ENCODE data around the gene TCIRG1.

Gene TCIRG1

DNA sequence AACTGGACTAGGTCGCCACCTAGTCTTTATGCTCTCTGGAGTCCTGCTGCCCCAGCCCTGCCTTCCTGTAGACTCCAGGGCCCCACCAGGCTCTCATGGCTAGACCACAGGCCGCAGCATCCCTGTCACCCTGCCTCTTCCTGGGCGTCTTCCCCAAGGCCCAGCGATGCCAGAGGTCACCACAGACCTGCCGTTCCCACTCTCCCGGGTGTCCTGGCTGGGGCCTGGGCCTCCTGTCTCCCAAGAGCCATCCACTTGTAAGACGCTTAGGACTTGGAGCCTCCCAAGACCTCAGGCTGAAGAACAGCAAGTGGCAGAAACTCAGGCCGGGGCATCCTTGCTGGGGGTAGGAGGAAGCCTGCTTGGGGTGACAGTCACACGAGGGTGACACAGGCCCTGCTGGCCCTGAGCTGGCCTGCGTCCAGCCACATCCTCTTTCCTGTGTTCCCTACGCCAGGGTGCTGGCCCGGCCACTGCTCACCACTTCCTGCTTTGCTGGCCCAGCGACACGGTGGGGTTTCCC lies 2.0 kb upstream of the TCIRG1 start:
- no peak for DNase-seq (ENCODE audit: low read depth)

DNA sequence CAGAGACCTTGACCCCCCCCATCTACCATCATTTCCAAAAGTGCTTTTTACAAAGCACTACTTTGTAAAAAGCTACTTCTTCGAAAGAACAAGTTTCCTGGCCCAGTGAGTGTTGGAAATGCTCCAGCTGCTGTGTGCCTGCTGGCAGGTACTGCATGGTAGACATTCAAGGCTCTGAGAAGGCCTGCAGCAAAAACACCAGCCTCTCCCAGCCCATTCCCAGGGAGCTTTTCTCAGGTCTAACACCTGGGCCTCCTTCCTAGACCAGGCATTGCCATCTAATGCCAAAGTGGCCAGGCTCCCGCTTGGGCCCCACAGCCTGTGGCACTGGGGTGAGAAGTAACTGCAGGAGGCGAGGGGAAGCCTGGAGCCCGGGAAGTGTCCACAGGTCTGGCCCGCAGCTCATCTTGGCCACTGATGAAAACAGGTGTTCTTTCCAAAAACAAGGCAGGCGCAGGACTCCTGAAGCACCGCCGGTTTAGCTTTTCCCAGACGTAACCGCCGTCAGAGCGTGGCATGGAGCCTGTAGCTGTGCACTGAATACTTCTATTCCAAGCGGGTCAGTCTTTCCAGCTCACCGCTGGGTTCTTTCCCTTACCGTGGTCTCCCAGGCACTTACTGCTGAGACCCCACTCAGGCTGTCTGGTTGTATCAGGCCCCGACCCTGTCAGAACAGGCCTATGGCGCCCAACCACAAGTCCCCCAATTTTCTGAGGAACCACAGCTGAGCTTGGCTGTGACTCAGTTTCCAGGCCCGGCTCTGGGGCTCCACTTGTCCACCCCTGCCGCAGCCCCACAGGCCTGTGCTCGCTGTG lies 1.2 kb upstream of the TCIRG1 start:
- no peak for DNase-seq (ENCODE audit: low read depth)

DNA sequence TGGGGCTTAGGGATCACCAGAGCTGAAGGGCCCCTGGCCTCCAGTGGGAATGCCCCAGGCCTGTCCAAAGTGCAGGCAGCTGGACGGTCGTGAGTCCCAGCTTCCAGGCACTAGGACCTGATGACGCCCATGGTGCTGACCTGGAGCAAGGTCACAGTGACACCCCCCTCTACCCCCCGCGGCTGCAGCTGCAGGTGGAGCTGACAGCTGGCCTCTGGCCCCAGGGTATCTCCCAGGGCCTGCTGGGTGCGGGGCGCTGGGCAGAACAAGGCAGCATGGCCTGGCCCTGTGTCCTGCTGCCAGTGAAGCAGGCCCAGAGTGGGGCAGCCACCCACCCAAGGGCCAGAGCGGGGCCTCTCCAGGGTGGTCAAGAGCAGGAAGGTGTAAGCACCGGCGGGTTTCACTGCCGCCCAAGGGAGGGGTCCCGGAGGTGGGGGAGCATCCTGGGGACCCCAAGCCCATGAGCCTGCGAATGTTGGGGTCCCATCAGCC lies 553 bp upstream of the TCIRG1 start:
- DNase-seq (ENCODE audit: low read depth) = no peak

DNA sequence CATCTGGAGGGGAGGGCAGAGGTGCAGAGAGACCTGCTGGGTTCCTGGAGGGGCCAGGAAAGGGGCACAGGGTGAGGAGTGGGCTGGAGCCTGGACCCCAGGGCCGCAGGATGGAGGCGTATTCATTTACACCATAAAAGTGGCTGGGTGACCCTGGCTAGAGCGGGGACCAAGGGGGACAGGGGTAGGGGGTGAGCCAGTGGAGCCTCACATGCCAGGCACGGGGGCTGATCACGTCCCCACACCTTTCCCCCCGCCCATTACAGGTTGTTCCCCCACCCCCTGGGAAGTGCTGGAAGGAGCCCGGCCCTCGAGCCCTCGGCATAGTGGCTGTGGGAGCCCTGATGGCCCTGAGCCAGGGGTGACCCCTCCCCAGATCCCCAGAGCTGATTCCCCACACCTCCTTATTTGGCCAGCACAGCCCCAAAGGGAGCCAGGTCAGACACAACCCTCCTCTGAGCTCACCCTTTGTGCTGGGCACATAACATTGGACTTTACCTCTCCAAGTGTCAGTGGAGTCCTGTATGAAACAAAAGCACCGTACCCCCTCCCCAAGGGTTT lies 781 bp downstream of the TCIRG1 start:
- no peak for DNase-seq (ENCODE audit: low read depth)

DNA sequence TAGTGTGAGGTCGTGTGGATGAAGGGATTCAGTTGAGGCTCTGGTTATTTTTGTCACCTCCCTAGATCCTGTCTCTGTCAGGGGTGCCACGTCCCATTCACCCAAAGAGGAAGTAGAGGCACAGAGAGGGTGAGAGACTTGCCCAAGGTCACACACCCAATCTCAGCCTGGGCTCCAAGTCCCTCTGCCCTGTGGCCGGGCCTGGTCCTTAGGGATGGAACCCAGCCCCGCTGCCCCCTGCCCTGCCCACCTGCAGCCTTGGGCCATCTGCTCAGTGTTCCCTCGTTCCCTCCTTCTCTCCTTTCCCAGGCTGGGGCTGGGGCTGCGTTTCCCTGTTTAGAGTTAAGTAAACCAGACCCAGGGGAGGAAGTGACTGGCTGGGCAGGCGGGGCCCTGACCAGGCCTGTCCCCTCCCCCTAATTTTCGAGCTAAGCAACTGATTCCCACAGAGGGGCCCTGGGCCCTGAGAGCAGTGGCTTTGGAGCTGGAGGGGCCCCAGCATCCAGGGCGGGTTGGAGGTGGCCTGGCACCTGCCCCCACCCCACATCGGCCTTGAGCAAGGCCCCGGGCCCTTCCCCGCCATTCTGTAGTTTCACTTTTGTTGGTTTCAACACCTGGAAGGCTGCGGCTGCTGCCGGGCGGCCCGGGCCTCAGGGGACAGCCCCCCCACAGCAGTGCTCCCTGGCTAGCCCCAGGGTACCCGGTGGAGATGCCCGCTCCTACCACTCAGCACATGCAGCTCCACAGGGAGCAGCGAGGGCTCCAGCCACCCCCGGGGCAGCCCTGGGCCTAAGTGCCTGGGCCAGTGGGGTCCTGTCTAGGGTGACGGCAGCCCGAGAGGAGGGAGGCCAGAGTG lies 1.5 kb downstream of the TCIRG1 start:
- no peak for DNase-seq (ENCODE audit: low read depth)

DNA sequence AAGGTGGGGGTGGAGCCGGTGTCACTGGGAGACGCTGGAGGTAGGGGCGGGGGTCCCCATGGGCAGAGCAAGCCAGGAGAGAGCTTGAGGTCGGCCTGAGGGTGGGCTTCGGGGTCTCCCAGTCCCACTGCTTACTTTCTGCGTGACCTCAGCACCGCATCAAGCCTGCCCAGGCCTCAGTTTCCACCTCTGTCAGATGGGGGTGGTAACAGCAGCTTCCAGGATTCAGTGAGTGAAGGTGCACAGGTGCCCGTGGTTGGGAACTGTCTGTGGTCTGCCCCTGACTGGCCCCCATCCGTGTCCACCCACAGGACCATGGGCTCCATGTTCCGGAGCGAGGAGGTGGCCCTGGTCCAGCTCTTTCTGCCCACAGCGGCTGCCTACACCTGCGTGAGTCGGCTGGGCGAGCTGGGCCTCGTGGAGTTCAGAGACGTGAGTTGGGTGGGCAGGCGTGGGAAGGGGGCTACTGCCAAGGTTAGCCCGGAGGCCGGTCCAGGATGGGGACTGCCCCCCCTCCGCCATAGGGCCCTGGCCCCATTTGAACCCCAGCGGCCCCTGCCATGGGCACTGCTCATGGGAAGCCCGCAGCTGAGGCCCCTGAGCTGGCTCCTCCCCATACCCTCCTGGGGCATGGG lies 2.2 kb downstream of the TCIRG1 start:
- DNase-seq (ENCODE audit: low read depth) = no peak

DNA sequence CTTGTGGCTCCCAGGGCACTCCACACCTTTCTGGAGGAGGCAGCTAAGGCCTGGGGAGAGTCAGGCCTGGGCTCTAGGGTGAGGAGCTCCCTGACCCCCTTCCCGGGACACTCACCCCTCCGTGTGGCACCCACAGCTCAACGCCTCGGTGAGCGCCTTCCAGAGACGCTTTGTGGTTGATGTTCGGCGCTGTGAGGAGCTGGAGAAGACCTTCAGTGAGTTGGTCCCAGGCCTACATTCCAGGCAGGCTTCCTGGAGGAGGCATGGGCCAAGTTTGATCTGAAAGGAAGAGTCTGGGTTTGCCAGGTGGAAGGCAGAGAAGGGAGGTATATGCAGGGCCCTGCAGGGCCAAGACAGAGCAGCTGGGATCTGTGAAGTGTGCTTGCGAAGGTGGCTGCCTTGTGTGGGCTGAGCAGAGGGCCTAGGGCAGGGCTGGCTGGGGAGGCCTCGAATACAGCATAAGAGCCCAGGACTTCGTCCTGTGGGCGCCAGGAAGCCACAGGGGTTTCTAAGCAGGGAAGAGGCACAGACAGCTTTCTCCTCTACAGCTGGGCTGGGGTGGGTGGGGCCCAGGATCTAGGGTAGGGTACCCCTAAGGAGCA lies 2.9 kb downstream of the TCIRG1 start:
- no peak for DNase-seq (ENCODE audit: low read depth)

DNA sequence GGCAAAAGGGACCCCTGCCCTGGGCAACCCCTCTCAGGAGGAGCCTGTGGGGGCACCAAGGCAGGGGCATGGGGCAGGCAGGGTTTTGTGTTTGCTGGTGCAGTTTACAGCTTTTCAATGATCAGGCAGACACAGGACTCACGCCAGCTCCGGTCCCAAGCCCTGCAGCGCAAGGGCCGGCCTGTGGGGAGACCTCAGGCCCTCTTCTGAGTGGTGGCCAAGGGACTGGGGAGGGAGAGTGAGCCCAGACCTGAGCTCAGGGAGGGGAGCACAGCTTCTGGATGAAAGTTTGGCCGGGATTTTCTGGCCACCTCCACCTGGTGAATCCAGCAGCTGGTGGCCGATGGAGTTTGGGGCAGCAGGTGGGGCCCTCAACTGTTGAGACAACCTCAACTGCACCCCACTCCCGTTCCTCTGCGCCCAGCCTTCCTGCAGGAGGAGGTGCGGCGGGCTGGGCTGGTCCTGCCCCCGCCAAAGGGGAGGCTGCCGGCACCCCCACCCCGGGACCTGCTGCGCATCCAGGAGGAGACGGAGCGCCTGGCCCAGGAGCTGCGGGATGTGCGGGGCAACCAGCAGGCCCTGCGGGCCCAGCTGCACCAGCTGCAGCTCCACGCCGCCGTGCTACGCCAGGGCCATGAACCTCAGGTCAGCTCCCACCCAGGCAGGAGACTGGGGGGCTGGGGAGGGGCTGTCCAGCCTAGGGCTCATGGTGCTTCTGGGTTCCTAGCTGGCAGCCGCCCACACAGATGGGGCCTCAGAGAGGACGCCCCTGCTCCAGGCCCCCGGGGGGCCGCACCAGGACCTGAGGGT lies 3.6 kb downstream of the TCIRG1 start:
- DNase-seq (ENCODE audit: low read depth) = no peak

DNA sequence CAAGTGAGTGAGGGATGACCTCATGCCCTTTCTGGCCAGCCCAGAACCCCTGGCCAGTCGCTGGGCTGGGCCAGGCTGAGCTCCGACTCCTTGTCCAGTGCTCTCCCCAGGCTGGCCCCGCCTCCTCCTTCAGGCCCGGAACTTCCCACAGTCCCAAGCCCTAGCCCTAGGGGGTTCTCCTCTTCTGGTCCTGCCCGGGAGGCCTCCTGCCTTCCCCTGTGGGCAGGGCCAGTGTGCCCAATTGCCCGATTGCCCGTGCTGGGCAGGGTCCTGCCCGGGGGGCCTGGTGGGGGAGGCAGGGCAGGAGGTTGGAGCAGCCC lies 4.2 kb downstream of the TCIRG1 start:
- DNase-seq (ENCODE audit: low read depth) = no peak

DNA sequence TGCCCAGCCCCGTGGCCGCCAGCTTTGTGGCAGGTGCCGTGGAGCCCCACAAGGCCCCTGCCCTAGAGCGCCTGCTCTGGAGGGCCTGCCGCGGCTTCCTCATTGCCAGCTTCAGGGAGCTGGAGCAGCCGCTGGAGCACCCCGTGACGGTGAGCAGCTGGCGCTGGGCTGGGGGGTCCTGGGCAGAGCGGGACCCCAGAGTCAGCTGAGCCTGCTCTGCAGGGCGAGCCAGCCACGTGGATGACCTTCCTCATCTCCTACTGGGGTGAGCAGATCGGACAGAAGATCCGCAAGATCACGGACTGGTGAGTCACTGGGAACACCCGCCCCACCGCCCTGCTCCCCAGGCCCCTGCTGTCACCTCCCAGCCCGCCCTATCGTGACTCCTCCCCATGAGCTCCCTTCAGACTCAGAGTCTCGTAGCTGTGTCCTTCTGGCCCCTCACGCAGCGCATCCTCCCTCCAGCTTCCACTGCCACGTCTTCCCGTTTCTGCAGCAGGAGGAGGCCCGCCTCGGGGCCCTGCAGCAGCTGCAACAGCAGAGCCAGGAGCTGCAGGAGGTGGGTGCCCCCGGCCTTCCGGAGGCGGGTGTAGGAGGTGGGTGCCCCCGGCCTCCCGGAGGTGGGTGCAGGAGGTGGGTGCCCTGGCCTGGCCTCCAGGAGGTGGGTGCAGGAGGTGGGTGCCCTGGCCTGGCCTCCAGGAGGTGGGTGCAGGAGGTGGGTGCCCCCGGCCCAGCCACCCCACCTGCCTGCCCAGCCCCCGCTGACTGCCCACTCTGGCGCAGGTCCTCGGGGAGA lies 4.7 kb downstream of the TCIRG1 start:
- DNase-seq (ENCODE audit: low read depth) = no peak

DNA sequence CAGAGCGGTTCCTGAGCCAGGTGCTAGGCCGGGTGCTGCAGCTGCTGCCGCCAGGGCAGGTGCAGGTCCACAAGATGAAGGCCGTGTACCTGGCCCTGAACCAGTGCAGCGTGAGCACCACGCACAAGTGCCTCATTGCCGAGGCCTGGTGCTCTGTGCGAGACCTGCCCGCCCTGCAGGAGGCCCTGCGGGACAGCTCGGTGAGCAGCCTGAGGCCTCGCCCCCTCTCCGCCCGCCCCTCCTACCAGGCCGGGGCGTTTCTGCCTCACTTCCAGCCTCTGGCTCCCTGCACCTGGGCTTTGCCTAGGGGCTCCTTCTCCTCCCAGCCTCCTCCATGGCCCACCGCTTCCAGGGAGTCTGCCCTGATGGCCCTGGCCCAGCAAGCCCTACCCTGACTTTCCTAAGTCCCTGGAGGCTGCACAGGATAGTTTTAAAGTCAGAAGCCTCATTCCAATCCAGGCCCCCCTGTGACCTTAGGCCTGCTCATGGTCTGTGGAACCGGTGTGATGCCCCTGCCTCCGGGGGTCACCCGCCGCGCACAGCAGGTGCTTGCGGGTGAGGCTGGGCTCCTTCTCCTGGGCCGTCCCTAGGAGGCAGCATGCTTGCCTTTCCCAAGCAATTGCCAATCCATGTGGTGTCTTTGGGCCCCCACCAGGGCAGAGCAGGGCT lies 5.5 kb downstream of the TCIRG1 start:
- DNase-seq (ENCODE audit: low read depth) = no peak

DNA sequence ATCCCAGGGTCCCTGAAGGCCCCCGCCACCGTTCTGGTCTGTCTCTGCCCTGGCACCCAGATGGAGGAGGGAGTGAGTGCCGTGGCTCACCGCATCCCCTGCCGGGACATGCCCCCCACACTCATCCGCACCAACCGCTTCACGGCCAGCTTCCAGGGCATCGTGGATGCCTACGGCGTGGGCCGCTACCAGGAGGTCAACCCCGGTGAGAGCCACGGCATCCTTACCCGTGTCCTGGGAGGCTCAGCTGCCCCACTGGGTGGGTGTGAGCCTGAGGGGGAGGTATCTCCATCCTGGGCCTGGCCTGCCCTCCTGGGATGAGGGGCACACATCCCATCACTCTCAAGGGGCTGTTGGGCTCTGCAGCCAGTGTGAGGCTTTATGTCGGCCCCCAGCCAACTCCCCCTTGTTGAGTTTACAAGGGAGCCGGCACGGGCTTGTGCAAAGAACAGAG lies 6.1 kb downstream of the TCIRG1 start:
- no peak for DNase-seq (ENCODE audit: low read depth)

DNA sequence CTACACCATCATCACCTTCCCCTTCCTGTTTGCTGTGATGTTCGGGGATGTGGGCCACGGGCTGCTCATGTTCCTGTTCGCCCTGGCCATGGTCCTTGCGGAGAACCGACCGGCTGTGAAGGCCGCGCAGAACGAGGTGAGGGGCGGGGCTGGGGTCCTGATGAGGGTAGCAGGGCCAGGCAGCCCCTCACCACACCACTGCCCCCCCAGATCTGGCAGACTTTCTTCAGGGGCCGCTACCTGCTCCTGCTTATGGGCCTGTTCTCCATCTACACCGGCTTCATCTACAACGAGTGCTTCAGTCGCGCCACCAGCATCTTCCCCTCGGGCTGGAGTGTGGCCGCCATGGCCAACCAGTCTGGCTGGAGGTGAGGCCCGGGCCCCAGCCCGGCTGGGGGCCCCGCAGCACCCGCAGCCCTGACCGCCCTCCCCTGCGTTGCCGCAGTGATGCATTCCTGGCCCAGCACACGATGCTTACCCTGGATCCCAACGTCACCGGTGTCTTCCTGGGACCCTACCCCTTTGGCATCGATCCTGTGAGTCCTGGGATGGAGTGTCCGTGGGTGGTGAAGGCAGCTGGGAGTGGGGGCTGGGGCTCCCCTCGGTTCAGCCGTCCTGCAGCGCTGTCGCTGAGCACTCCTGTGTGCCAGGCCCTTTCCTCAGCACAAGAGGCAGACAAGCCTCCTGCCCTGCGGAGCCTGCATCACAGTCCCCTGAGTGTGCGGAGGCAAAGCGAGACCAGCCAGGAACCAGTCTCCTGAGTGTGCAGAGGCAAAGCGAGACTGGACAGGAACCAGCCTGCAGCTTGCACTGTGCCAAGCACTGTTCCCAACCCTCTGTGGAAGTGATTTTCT lies 8.8 kb downstream of the TCIRG1 start:
- no peak for DNase-seq (ENCODE audit: low read depth)

DNA sequence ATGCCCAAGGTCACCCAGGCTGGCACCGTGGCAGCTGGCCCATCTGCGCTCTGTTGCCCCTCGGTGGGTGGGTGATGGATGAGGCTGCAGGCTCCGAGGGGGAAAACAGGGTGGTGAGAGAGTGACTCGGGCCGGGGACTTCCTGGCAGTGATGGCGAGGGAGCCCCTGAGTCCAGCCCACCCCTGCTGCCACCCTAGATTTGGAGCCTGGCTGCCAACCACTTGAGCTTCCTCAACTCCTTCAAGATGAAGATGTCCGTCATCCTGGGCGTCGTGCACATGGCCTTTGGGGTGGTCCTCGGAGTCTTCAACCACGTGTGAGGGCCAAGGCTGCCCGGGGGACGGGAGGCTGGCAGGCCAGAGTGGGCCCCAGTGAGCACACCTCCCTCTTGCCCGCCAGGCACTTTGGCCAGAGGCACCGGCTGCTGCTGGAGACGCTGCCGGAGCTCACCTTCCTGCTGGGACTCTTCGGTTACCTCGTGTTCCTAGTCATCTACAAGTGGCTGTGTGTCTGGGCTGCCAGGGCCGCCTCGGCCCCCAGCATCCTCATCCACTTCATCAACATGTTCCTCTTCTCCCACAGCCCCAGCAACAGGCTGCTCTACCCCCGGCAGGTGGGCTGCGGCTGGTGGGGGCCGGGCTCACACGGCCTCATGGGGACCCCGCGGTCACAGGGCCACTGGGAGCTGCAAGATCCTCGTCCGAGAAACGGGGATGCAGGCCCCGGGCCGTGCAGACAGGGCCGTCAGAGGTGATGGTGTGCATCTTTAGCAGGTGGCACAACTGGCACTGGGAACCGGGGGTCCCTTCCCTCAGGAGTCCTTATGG lies 10.1 kb downstream of the TCIRG1 start:
- no peak for DNase-seq (ENCODE audit: low read depth)

DNA sequence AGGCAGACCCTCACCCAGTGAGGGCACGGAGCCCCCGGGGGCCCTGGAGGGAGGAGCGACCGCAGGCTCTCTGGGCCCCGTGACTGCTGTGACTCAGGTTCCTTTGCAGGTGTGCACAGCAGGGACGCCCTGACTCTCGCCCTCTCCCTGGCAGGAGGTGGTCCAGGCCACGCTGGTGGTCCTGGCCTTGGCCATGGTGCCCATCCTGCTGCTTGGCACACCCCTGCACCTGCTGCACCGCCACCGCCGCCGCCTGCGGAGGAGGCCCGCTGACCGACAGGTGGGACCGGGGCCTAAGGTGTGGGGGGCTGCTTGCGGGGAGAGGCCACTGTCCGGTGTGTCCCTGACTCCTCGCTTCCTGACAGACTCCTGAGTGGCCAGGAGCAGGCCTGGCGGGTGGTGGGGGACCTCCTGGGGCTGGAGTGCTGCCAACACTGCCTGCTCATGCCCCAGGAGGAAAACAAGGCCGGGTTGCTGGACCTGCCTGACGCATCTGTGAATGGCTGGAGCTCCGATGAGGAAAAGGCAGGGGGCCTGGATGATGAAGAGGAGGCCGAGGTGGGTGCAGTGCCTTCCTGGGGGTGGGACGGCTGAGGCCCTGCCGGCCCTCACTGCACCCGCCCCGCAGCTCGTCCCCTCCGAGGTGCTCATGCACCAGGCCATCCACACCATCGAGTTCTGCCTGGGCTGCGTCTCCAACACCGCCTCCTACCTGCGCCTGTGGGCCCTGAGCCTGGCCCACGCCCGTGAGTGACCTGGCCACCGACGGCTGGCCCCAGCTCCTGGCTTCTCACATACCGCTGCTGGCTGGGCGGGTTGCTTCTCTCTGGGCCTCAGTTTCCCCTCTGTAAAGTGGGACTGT lies 10.9 kb downstream of the TCIRG1 start:
- DNase-seq (ENCODE audit: low read depth) = no peak

DNA sequence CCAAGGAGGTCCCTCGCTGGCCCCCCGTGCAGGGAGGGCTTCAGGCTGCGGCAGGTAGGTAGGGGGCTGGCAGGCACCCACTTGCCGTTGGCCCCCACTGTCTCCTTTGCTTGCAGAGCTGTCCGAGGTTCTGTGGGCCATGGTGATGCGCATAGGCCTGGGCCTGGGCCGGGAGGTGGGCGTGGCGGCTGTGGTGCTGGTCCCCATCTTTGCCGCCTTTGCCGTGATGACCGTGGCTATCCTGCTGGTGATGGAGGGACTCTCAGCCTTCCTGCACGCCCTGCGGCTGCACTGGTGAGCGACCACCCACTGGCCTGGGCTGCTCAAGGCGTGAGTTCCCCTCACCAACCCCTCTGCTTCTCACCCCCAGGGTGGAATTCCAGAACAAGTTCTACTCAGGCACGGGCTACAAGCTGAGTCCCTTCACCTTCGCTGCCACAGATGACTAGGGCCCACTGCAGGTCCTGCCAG lies 11.6 kb downstream of the TCIRG1 start:
- no peak for DNase-seq (ENCODE audit: low read depth)

All from stimulated activated CD8-positive, alpha-beta memory T cell treated with anti-CD3 and anti-CD28 coated beads, Interleukin-15, amount 100 ng/mL, for 1 hour (primary cell).